ENCODE data around the gene GAS2.

Gene GAS2

DNA sequence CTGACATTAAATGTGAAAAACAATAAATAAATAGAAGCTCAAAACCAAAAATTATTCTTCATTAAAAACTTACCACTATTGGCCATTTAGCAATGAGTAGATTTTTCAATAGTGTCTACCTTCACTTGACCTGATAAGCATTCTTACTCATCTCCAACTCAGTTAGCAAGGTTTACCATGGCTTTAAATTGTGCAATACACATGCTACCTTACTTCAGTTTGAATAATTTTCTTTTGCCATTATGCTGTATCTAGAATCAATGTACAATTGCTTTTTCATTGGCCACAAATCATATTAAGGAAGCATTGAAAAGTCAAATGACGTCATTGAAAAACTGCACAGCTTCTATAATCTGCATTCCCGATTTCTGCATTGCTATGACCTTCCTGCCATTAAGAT lies 98.3 kb downstream of the GAS2 start:
- DNase-seq (ENCODE audit: low read depth), result no peak
- H3K4me3 ChIP-seq (ENCODE audit: low read length), result no peak overlapping the region
- TF ChIP-seq, protein P1, sequence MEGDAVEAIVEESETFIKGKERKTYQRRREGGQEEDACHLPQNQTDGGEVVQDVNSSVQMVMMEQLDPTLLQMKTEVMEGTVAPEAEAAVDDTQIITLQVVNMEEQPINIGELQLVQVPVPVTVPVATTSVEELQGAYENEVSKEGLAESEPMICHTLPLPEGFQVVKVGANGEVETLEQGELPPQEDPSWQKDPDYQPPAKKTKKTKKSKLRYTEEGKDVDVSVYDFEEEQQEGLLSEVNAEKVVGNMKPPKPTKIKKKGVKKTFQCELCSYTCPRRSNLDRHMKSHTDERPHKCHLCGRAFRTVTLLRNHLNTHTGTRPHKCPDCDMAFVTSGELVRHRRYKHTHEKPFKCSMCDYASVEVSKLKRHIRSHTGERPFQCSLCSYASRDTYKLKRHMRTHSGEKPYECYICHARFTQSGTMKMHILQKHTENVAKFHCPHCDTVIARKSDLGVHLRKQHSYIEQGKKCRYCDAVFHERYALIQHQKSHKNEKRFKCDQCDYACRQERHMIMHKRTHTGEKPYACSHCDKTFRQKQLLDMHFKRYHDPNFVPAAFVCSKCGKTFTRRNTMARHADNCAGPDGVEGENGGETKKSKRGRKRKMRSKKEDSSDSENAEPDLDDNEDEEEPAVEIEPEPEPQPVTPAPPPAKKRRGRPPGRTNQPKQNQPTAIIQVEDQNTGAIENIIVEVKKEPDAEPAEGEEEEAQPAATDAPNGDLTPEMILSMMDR (conservative IDR thresholded peaks at IDR 0.05; ENCODE audit: low read depth, low read length), result no peak

DNA sequence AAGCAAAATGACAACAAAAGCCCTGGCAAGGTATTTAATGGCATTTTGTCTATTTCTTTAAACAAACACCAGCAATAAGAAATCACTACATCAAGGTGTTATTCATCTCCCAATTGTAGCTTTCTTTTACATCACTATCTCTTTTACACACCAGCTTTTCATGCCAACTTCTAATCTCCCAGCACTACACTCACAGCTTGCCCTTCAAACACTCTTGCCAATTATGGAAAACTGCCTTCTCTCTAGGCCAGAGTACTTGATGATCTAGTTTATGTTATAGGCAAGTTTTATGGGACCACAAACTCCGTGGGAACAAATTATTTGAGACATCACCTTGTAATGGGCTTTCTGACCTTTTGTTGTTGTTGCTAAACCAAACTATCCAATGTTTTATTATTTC lies 101.9 kb downstream of the GAS2 start:
- TF ChIP-seq, protein P1 (conservative IDR thresholded peaks at IDR 0.05; ENCODE audit: low read depth, low read length), result no peak
- H3K4me3 ChIP-seq (ENCODE audit: low read length), result no peak overlapping the region
- DNase-seq (ENCODE audit: low read depth), result no peak

DNA sequence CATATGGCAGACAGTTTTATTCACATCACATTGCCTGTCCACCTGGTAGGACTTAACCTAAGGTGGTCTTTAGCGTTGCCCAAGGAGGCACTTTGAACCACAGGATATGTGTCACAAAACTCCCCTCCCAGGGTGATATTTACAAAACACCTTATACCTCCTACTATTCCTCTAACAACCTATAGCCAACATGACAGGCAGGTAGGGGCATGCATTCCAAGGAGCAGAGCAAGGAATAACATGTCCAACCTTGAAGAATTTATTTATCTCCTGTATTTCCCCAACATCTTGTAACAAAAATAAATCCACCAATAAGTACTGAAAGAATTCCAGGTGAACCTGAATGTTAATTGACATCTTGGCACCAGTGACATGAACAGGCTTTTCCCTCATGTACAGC lies 102.7 kb downstream of the GAS2 start:
- no peak overlapping the region for H3K4me3 ChIP-seq (ENCODE audit: low read length)
- TF ChIP-seq, protein P1 (conservative IDR thresholded peaks at IDR 0.05; ENCODE audit: low read depth, low read length), result no peak
- DNase-seq (ENCODE audit: low read depth), result no peak

DNA sequence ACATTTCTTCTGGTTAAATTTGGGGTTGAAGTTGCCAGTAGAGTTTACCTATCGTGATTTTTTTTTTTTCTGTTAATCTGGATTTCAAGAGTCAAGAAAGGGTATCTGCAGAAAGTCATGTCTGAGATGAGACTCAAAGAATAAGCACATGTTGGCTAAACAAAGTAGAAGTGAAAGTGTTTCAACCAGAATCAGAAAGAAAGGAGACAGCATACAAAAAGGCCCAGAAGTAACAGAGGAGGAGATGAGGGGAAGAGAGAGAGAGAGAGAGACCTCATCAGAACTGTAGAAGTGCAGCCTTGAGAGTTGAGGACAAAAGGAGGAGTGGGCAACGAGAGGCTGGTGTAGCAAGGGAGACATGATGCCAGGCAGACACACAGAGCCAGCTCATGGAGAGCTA lies 108.3 kb downstream of the GAS2 start:
- no peak overlapping the region for H3K4me3 ChIP-seq (ENCODE audit: low read length)
- TF ChIP-seq, protein P1 (conservative IDR thresholded peaks at IDR 0.05; ENCODE audit: low read depth, low read length), result no peak
- no peak for DNase-seq (ENCODE audit: low read depth)

DNA sequence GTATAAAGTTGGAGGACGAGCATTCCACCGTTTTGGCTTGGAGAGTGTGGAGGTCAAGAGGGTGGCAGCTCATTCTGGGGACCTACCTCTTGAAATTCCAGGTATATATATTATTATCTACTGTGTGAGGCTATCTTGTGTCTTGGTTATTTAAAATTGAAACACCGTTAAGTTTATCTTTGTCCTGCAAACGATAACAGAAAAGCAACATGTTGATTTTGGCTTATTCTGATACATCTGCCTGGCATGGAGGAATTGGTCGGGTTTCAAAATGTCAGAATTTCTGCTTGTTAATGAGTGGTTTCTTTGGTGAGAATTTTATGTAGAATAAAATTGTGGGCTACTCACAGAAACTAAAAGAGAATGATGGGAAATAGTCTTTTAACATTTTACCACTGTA lies 108.8 kb downstream of the GAS2 start:
- DNase-seq (ENCODE audit: low read depth), result no peak
- TF ChIP-seq, protein P1 (conservative IDR thresholded peaks at IDR 0.05; ENCODE audit: low read depth, low read length), result no peak
- H3K4me3 ChIP-seq (ENCODE audit: low read length), result no peak overlapping the region

DNA sequence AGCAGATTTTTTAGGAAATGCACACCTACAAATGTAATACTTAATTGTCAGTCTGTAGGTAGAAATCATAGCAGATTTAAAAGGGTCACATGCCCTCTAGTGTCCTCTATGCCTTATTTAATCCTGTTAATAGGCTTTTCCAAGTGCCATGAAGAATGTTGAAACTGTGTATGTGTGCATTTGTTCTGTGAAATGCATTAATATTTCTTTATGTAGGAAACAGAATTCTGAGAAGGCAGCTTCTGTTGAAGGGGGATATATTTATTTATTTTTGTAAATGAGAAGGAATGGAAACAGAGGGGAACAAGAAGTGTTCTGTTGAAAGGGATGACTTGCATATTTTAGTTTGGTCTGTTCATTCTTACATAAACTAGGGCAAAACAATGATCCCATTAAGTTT lies 112.2 kb downstream of the GAS2 start:
- H3K4me3 ChIP-seq (ENCODE audit: low read length), result no peak overlapping the region
- TF ChIP-seq, protein P1 (conservative IDR thresholded peaks at IDR 0.05; ENCODE audit: low read depth, low read length), result no peak
- no peak for DNase-seq (ENCODE audit: low read depth)

DNA sequence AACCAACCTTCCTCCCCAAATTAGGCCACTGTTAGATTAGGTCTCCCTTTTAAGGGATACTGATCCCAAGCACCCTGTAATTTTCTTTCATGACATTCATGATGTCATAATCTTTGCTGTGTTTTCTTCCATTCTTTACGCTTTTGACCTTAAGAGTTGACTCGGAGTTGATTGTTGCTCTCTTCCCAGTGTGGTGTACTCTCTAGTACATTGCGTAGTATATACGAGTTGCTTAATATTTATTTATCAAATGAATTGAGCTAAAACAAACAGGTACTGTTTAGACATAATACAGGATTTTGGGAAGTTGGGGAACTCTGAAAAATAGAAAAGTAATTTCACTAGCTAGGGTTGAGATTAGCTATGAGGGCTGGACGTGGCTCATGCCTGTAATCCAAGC lies 113.4 kb downstream of the GAS2 start:
- TF ChIP-seq, protein P1 (conservative IDR thresholded peaks at IDR 0.05; ENCODE audit: low read depth, low read length), result no peak
- no peak for DNase-seq (ENCODE audit: low read depth)
- H3K4me3 ChIP-seq (ENCODE audit: low read length), result no peak overlapping the region
